ENCODE results near the gene STARD9.
"Not testable (repeated sequence)": the region's sequence is repeated elsewhere in the genome, so short reads cannot be mapped to it uniquely, and the experiment has no call there.

GRCh38 chr15:42766109-42766508 lies 190.7 kb downstream of the STARD9 start:
- not testable (repeated sequence) for TF ChIP-seq CTCF (conservative IDR thresholded peaks at IDR 0.05); EZH2 (IDR thresholded peaks at IDR 0.05; ENCODE audit: low read depth)

Data from PC-9 (cell line).